Mesothelial cell of epicardium (in vitro differentiated cells): ENCODE results near the gene WDFY3. TPM values are rescaled to one million over a fixed set of nuclear protein-coding genes. Genes with fewer than 3 reads are reported as not detected.

Experiments
- DNase-seq, 2 experiments: peaks; one replicate each; pipeline ENCODE4 v3.0.0; 2021; ENCODE audit warnings: low spot score in 2 of 2; ENCODE audit not compliant: unreplicated experiment in 2 of 2
- H3K27ac Mint-ChIP-seq: 2 replicates; pipeline ENCODE4 v1.8.0; 2021; ENCODE audit warnings: mixed read lengths
- H3K27me3 Mint-ChIP-seq: 2 replicates; pipeline ENCODE4 v1.8.0; 2021; ENCODE audit warnings: low read depth, mixed read lengths
- H3K36me3 Mint-ChIP-seq: 2 replicates; pipeline ENCODE4 v1.8.0; 2021; ENCODE audit warnings: mixed read lengths
- H3K4me1 Mint-ChIP-seq: 2 replicates; pipeline ENCODE4 v1.8.0; 2021; ENCODE audit warnings: mixed read lengths
- H3K4me3 Mint-ChIP-seq: 2 replicates; pipeline ENCODE4 v1.8.0; 2021; ENCODE audit warnings: mild to moderate bottlenecking, moderate library complexity, mixed read lengths
- H3K9me3 Mint-ChIP-seq: 2 replicates; pipeline ENCODE4 v1.8.0; 2021; ENCODE audit warnings: mixed read lengths
- total RNA-seq: library from RNA; stranded (reverse); gene quantifications from 3 replicates; pipeline ENCODE4 v1.2.1, GENCODE V29; 2021
- TF ChIP-seq, protein P1 (sequence below): fragments of 200-600 bp; sonication (generic); IDR thresholded peaks from one replicate; pipeline ENCODE4 v1.5.0; 2021; ENCODE audit warnings: antibody characterized with exemption; ENCODE audit not compliant: unreplicated experiment

WDFY3 gene
- total RNA-seq, 1 donor from 2014 or later = 115 TPM

DNA sequence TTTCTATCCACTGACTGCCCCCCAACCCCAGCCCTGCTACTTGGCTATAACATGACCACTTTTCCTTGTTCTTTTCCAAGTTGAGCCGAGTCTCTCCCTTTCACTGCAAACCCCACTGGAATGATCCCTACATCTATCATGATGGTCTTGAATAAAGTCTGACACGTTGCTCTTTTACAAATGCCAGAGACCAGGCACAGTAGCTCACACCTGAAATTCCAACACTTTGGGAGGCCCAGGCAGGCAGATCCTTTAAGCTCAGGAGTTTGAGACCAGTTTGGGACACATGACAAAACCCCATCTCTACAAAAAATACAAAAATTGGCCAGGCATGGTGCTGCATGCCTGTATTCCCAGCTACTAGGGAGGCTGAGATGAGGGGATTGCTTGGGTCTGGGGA lies 100.9 kb downstream of the WDFY3 start:
- DNase-seq = no peak
- TF ChIP-seq, protein P1, sequence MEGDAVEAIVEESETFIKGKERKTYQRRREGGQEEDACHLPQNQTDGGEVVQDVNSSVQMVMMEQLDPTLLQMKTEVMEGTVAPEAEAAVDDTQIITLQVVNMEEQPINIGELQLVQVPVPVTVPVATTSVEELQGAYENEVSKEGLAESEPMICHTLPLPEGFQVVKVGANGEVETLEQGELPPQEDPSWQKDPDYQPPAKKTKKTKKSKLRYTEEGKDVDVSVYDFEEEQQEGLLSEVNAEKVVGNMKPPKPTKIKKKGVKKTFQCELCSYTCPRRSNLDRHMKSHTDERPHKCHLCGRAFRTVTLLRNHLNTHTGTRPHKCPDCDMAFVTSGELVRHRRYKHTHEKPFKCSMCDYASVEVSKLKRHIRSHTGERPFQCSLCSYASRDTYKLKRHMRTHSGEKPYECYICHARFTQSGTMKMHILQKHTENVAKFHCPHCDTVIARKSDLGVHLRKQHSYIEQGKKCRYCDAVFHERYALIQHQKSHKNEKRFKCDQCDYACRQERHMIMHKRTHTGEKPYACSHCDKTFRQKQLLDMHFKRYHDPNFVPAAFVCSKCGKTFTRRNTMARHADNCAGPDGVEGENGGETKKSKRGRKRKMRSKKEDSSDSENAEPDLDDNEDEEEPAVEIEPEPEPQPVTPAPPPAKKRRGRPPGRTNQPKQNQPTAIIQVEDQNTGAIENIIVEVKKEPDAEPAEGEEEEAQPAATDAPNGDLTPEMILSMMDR = no peak
- Mint-ChIP-seq H3K4me3 (no peak overlapping the region), H3K36me3 (peaks cover 6% of the 10 kb centered on the region), H3K4me1 (peaks cover 34% of the 10 kb centered on the region), H3K27me3 (no peaks in the 10 kb centered on the region), H3K27ac (no peak overlapping the region), H3K9me3 (peaks cover 3% of the 10 kb centered on the region)

DNA sequence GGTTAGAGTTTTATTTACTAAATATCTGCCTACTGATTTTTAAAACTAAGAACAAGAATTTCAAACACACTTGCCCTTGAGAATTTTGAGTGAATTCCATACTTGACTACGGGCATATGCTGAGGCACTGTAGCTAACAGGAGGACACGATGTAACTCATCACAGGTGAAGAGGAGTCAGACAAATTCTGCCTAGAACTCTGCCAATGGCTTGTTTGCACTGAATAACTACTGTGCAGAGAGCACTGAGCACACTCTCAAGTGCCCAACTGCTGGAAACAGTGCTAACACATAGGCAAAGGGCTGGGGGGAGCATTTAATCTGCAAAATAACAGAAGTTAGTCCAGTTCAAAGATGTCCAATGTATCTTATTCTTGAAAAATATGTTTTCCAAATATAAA lies 104.4 kb downstream of the WDFY3 start:
- peaks cover 3% of the 10 kb centered on the region for H3K9me3 Mint-ChIP-seq
- H3K27me3 Mint-ChIP-seq = no peaks in the 10 kb centered on the region
- H3K27ac Mint-ChIP-seq = no peak overlapping the region
- TF ChIP-seq, protein P1 = no peak
- DNase-seq = no peak
- peaks cover 20% of the 10 kb centered on the region for H3K4me1 Mint-ChIP-seq
- H3K36me3 Mint-ChIP-seq = peaks cover 24% of the 10 kb centered on the region
- no peak overlapping the region for H3K4me3 Mint-ChIP-seq

DNA sequence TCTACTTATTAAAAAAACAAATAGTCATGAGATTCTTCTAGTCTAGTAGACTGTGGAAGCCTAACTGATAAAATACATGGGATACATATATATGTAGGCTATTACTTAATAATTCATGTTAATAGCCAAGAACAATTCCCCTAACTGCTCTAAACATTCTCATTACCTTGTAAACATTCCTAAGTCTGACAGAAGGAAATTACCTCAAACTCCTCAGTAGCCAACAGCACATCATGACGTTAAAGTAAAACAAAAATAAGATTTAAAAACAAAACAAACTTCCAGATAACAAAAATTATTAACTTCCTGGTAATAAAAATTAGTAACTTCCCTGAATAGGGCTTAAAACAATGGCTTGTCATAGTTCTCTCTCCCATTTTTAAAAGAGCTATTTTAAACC lies 109.2 kb downstream of the WDFY3 start:
- Mint-ChIP-seq H3K4me3 (no peak overlapping the region), H3K27ac (peak overlapping the region; percentile 51)
- TF ChIP-seq, protein P1 = no peak

DNA sequence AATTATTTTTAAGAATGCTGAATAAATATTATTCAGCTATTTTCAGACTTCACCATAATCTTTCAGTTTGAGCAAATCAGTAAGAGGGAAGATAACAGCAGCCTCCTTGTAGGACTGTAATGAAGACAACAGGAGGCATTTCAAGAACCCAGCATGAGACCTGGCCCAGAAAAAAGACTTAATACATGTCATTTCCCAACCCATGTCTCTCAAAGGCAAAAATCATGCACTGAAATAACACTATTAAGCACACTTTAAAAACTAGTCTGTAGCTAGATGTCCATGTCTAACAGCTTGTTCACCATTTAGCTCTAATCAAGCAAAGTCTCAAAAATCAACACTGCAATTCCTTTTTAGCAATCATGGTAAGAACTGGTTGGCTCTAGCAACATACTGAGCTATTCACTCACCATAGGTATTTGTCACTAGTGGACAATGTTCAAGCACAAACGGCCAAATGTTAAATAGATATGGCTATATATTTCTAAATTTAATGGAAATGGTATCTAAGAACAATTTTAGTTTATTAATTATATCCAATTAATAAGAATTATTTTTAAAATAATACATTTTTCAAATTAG lies 109.9 kb downstream of the WDFY3 start:
- Mint-ChIP-seq H3K27me3 (no peaks in the 10 kb centered on the region), H3K4me3 (no peak overlapping the region), H3K36me3 (peaks cover 25% of the 10 kb centered on the region), H3K9me3 (no peaks in the 10 kb centered on the region), H3K4me1 (peaks cover 13% of the 10 kb centered on the region), H3K27ac (no peak overlapping the region)
- DNase-seq = no peak
- TF ChIP-seq, protein P1 = no peak

More for the DNA sequence above, 109.2 kb downstream of the WDFY3 start:
- Mint-ChIP-seq H3K9me3 (no peaks in the 10 kb centered on the region), H3K4me1 (peaks cover 10% of the 10 kb centered on the region), H3K36me3 (peaks cover 22% of the 10 kb centered on the region), H3K27me3 (no peaks in the 10 kb centered on the region)
- DNase-seq = no peak

DNA sequence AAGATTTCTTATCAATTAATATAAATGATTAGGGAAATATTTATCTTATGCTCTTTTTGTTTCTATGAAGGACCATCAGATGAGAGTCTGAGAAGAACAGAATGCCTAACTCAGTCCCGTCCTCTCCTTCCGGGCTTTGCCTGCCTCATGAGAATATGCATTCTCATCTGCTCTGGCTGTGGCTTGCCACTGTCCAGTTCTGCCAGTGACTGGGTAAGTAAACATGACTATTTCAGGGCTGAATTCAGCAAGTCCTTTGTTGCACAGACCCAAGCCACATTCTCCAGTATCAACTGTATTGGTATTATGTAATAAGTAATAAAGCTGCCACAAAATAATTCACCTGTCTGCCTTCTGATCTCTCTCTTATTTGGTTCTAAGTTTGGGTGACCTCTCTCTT lies 110.7 kb downstream of the WDFY3 start:
- H3K9me3 Mint-ChIP-seq = no peaks in the 10 kb centered on the region
- peaks cover 13% of the 10 kb centered on the region for H3K4me1 Mint-ChIP-seq
- no peaks in the 10 kb centered on the region for H3K27me3 Mint-ChIP-seq
- H3K27ac Mint-ChIP-seq = peak overlapping the region; percentile 21
- no peak for DNase-seq
- H3K36me3 Mint-ChIP-seq = peaks cover 25% of the 10 kb centered on the region
- H3K4me3 Mint-ChIP-seq = no peak overlapping the region
- TF ChIP-seq, protein P1 = no peak

DNA sequence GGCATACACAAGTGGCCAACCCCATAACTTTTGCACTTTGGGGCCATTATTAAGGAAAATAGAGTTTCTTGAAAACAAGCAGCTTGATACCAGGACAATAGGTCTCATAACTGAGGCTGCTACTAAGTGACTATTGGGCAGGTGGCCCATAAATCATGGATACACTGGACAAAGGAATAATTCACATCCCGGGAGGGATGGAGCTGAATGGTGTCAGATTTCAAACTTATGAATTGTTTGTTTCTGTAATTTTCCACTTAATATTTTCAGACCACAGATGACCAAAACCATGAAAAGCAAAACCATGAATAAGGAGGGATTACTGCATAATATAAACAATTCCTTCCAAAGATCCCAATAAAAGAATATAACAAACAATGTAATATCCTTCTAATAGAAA lies 114.4 kb downstream of the WDFY3 start:
- TF ChIP-seq, protein P1 = no peak
- H3K27ac Mint-ChIP-seq = no peak overlapping the region
- no peaks in the 10 kb centered on the region for H3K9me3 Mint-ChIP-seq
- no peak for DNase-seq
- peaks cover 5% of the 10 kb centered on the region for H3K4me1 Mint-ChIP-seq
- no peak overlapping the region for H3K4me3 Mint-ChIP-seq
- H3K36me3 Mint-ChIP-seq = peaks cover 30% of the 10 kb centered on the region
- H3K27me3 Mint-ChIP-seq = no peaks in the 10 kb centered on the region
